ENCODE results near the gene OPCML. TPM values are rescaled to one million over a fixed set of nuclear protein-coding genes. Genes with fewer than 3 reads are reported as not detected.

Gene OPCML
- total and polyA plus RNA-seq, 7 donors: 0.01 to 0.80 (median 0.07) TPM; not detected in 4

- Histone ChIP-seq H3K4me3 (no peak overlapping the region), H3K27me3 (ENCODE audit: insufficient read depth in 3 of 3, low read length in 2 of 3) (peaks cover 0 to 2% (median 0%) of the 10 kb centered on the region in 3 donors), H3K27ac (no peak overlapping the region), H3K36me3 (ENCODE audit: insufficient read depth in 1 of 2, low read depth in 1 of 2) (no peaks in the 10 kb centered on the region), H3K4me1 (no peaks in the 10 kb centered on the region), H3K9me3 (no peaks in the 10 kb centered on the region)
- DNase-seq: no peak
- TF ChIP-seq, protein P1, sequence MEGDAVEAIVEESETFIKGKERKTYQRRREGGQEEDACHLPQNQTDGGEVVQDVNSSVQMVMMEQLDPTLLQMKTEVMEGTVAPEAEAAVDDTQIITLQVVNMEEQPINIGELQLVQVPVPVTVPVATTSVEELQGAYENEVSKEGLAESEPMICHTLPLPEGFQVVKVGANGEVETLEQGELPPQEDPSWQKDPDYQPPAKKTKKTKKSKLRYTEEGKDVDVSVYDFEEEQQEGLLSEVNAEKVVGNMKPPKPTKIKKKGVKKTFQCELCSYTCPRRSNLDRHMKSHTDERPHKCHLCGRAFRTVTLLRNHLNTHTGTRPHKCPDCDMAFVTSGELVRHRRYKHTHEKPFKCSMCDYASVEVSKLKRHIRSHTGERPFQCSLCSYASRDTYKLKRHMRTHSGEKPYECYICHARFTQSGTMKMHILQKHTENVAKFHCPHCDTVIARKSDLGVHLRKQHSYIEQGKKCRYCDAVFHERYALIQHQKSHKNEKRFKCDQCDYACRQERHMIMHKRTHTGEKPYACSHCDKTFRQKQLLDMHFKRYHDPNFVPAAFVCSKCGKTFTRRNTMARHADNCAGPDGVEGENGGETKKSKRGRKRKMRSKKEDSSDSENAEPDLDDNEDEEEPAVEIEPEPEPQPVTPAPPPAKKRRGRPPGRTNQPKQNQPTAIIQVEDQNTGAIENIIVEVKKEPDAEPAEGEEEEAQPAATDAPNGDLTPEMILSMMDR (IDR thresholded peaks at IDR 0.05): no peak
- WGBS, 3 donors: 82 to 86% (median 83%) methylated on average over 4 of the region's 4 CpGs
- intact Hi-C loops (cut with DNase I): loop anchor here in 1 of 2 donors (10.0 kb wide), 1 partner anchor 1529 kb away; no protein-coding TSS in a partner anchor
- no peak for ATAC-seq
Measured at GRCh38 chr11:133383689-133384088, 148.6 kb downstream of the OPCML start.

DNA sequence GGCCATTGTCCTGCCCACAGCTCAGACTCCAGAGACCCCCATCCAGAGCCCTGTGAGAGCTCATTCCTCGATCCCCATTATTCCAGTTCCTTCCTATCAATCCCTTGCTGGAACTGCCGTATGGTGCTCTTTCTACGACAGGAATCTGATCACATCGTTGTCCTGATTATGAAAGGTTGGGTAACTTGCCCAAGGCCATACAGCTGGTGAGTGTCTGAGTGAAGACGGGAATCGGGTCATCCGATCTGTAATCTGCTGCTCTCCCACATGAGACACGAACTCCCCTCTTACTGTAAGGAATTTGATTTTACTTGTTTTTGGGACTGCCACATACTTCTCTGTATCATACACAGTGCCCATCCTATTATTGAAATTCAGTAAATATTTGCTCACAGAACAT lies 149.1 kb downstream of the OPCML start:
- Histone ChIP-seq H3K4me1 (no peaks in the 10 kb centered on the region), H3K36me3 (ENCODE audit: insufficient read depth in 1 of 2, low read depth in 1 of 2) (no peaks in the 10 kb centered on the region), H3K27me3 (ENCODE audit: insufficient read depth in 3 of 3, low read length in 2 of 3) (peaks cover 0 to 2% (median 0%) of the 10 kb centered on the region in 3 donors), H3K9me3 (no peaks in the 10 kb centered on the region), H3K4me3 (no peak overlapping the region), H3K27ac (no peak overlapping the region)
- ATAC-seq (no peak), DNase-seq (no peak)
- TF ChIP-seq, protein P1 (IDR thresholded peaks at IDR 0.05): no peak
- intact Hi-C loops (cut with DNase I): loop anchor here in 1 of 2 donors (10.0 kb wide), 1 partner anchor 1528 kb away; no protein-coding TSS in a partner anchor
- 59 to 79% (median 64%) methylated on average over 8 of the region's 8 CpGs for WGBS, 3 donors

- TF ChIP-seq, protein P1 (IDR thresholded peaks at IDR 0.05): no peak
- intact Hi-C loops (cut with DNase I): loop anchor here in 1 of 2 donors (10.0 kb wide), 1 partner anchor 1527 kb away; no protein-coding TSS in a partner anchor
- ATAC-seq: no peak
- Histone ChIP-seq H3K4me3 (no peak overlapping the region), H3K4me1 (no peaks in the 10 kb centered on the region), H3K27me3 (ENCODE audit: insufficient read depth in 3 of 3, low read length in 2 of 3) (peaks cover 0 to 2% (median 0%) of the 10 kb centered on the region in 3 donors), H3K27ac (no peak overlapping the region), H3K9me3 (no peaks in the 10 kb centered on the region), H3K36me3 (ENCODE audit: insufficient read depth in 1 of 2, low read depth in 1 of 2) (no peaks in the 10 kb centered on the region)
- no peak for DNase-seq
- WGBS, 3 donors: 27 to 38% (median 30%) methylated on average over 12 of the region's 12 CpGs
Measured at GRCh38 chr11:133382131-133382812, 150.0 kb downstream of the OPCML start.

GRCh38 chr11:133381761-133382130 lies 150.6 kb downstream of the OPCML start:
- no peak for DNase-seq
- WGBS, 3 donors: 34 to 55% (median 38%) methylated on average over 3 of the region's 3 CpGs
- intact Hi-C loops (cut with DNase I): loop anchor here in 1 of 2 donors (10.0 kb wide), 1 partner anchor 1527 kb away; no protein-coding TSS in a partner anchor
- ATAC-seq: no peak
- Histone ChIP-seq H3K4me1 (no peaks in the 10 kb centered on the region), H3K27ac (no peak overlapping the region), H3K36me3 (ENCODE audit: insufficient read depth in 1 of 2, low read depth in 1 of 2) (no peaks in the 10 kb centered on the region), H3K9me3 (no peaks in the 10 kb centered on the region), H3K4me3 (no peak overlapping the region), H3K27me3 (ENCODE audit: insufficient read depth in 3 of 3, low read length in 2 of 3) (peaks cover 0 to 2% (median 2%) of the 10 kb centered on the region in 3 donors)
- TF ChIP-seq, protein P1 (IDR thresholded peaks at IDR 0.05): no peak

Data from psoas muscle (tissue), 8 donors.